Sigmoid colon (tissue), 7 donors: ENCODE data around the gene MBNL1. TPM values are rescaled to one million over a fixed set of nuclear protein-coding genes. Genes with fewer than 3 reads are reported as not detected.
A peak's percentile ranks its signal among the peaks of the same experiment; 100 is the strongest.

Source experiments
- DNase-seq: peaks from one replicate; pipeline ENCODE4 v3.0.0-alpha.2; 2019
- H3K27ac ChIP-seq, 4 donors: fragments of 200-600 bp; sonication (generic); one replicate each; pipeline ENCODE4 v1.5.1; 2016 to 2019; ENCODE audit warnings: mild to moderate bottlenecking in 1 of 4
- H3K27me3 ChIP-seq, 3 donors: fragments of 200-600 bp; sonication (generic); one replicate each; pipeline ENCODE4 v1.5.1; 2019; ENCODE audit warnings: mild to moderate bottlenecking in 1 of 3
- H3K36me3 ChIP-seq, 4 donors: fragments of 200-600 bp; sonication (generic); one replicate each; pipeline ENCODE4 v1.5.1; 2016 to 2019
- H3K4me1 ChIP-seq, 4 donors: fragments of 200-600 bp; sonication (generic); one replicate each; pipeline ENCODE4 v1.5.1; 2017 to 2019
- H3K4me3 ChIP-seq, 4 donors: fragments of 200-600 bp; sonication (generic); one replicate each; pipeline ENCODE4 v1.5.1; 2017 to 2019; ENCODE audit warnings: mild to moderate bottlenecking in 2 of 4, moderate library complexity in 1 of 4
- H3K9me3 ChIP-seq, 4 donors: fragments of 200-600 bp in 3 of 4; sonication (generic) in 3 of 4; one replicate each; pipeline versions ENCODE4 v1.5.1 to v1.6.1; 2013 to 2019
- EP300 ChIP-seq, 4 donors: sonication (generic); formaldehyde crosslinking; IDR thresholded peaks; one replicate each; pipeline ENCODE4 v1.6.1; 2017; ENCODE audit warnings: antibody characterized with exemption in 4 of 4
- POLR2A ChIP-seq, 2 donors: fragments of 450-650 bp; IDR thresholded peaks; one replicate each; pipeline ENCODE4 v1.6.1; 2016; ENCODE audit warnings: antibody characterized with exemption in 2 of 2, mild to moderate bottlenecking in 2 of 2, moderate library complexity in 2 of 2
- POLR2AphosphoS5 ChIP-seq, 4 donors: sonication (generic); formaldehyde crosslinking; IDR thresholded peaks; one replicate each; pipeline ENCODE4 v1.6.1; 2017; ENCODE audit warnings: antibody characterized with exemption in 4 of 4
- WGBS, 2 donors: extraction: QIAGEN DNeasy Blood & Tissue Kit; methylation state at CpG; one replicate each; pipeline ENCODE4 v1.1.7; 2013; 5-methylcytosine and 5-hydroxymethylcytosine counted together
- intact Hi-C: fragments of 100-400 bp; cut with DNase I; formaldehyde crosslinking; loops from one replicate; pipeline ENCODE4 v1.15.1; 2023
- polyA plus RNA-seq, 3 donors: library from polyadenylated mRNA; stranded (reverse); fragments of 200-250 nt; gene quantifications; one replicate each; pipeline ENCODE4 v1.2.3, GENCODE V29; 2013
- total RNA-seq, 4 donors: library from RNA; depleted of rRNA; stranded (reverse); fragments of >200 nt; gene quantifications; one replicate each; pipeline ENCODE4 v1.1.0, GENCODE V29; 2016
- TF ChIP-seq, protein P1 (sequence below), 4 experiments: fragments of 450-650 bp in 3 of 4; fragments of 200-600 bp in 1 of 4; IDR thresholded peaks; one replicate each; pipeline ENCODE4 v1.5.1; 2016 to 2019; ENCODE audit warnings: antibody characterized with exemption in 4 of 4, mild to moderate bottlenecking in 3 of 4, moderate library complexity in 2 of 4
- donor health status: healthy with polysubstance abuse.
- donor health status: Bipolar disorder and iron deficiency.
- donor health status: healthy.

The MBNL1 gene
- total and polyA plus RNA-seq, 7 donors, result 60.5 to 898 (median 602) TPM

DNA sequence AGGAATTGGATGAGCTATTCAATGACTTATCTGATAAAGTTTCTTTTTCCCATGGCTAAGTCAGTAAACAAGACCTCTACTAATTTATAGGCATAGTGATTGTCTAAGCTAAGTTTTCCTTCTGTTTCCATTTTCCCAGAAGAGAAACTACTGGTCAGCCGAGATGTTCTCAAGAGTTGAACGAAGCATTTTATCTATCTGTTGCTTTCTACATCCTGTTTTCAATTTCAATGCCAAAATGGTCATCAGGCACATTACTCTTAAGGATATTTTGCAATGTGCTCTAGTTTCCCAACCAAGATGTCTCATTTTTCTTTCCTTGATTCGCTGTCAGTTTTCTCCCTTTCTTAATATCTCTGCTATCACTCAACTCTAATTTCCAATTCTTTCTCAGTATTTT lies 228.7 kb downstream of the MBNL1 start:
- H3K27me3 ChIP-seq, result no peaks in the 10 kb centered on the region
- intact Hi-C loops, result no loop called here
- no peaks in the 10 kb centered on the region for H3K36me3 ChIP-seq
- WGBS, 2 donors, result 58 to 72% methylated on average over 3 of the region's 3 CpGs
- TF ChIP-seq EP300 (IDR thresholded peaks at IDR 0.05) (peak in 1 of 4 donors; percentile 32), POLR2A (IDR thresholded peaks at IDR 0.05) (no peak), POLR2AphosphoS5 (IDR thresholded peaks at IDR 0.05) (peak in 3 of 4 donors; percentile 36 to 62 (median 47))
- TF ChIP-seq, protein P1, sequence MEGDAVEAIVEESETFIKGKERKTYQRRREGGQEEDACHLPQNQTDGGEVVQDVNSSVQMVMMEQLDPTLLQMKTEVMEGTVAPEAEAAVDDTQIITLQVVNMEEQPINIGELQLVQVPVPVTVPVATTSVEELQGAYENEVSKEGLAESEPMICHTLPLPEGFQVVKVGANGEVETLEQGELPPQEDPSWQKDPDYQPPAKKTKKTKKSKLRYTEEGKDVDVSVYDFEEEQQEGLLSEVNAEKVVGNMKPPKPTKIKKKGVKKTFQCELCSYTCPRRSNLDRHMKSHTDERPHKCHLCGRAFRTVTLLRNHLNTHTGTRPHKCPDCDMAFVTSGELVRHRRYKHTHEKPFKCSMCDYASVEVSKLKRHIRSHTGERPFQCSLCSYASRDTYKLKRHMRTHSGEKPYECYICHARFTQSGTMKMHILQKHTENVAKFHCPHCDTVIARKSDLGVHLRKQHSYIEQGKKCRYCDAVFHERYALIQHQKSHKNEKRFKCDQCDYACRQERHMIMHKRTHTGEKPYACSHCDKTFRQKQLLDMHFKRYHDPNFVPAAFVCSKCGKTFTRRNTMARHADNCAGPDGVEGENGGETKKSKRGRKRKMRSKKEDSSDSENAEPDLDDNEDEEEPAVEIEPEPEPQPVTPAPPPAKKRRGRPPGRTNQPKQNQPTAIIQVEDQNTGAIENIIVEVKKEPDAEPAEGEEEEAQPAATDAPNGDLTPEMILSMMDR (IDR thresholded peaks at IDR 0.05), result no peak
- peak overlapping the region in 3 of 4 donors; percentile 50 to 56 (median 55) for H3K27ac ChIP-seq
- H3K4me3 ChIP-seq, result no peak overlapping the region
- DNase-seq, result no peak
- no peaks in the 10 kb centered on the region for H3K9me3 ChIP-seq
- no peaks in the 10 kb centered on the region for H3K4me1 ChIP-seq

DNA sequence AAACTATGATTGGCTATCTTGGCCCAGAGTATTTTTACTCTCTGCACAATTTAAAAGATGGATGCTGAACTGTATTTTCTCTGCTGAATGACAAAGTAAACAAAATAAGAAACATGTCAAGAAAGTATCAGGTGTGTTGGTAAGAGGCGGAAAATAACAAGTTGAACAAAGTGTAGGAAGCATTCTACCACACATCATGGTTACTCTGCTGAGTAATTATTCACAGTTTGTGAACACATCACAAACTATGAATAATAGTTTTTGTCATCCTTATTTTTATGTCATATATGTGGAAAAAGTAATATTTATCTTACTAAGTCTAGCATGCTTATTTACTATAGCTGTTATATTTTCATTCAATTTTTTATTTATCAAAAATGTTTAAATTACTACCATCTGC lies 229.2 kb downstream of the MBNL1 start:
- H3K4me1 ChIP-seq, result no peaks in the 10 kb centered on the region
- intact Hi-C loops, result no loop called here
- H3K27ac ChIP-seq, result peak overlapping the region in 3 of 4 donors; percentile 2 to 55 (median 50)
- TF ChIP-seq EP300 (IDR thresholded peaks at IDR 0.05), result no peak
- TF ChIP-seq, protein P1 (IDR thresholded peaks at IDR 0.05), result no peak
- 97% methylated on average over 1 of the region's 1 CpG for WGBS, 2 donors
- DNase-seq, result no peak
- H3K9me3 ChIP-seq, result no peaks in the 10 kb centered on the region
- no peak overlapping the region for H3K4me3 ChIP-seq
- no peaks in the 10 kb centered on the region for H3K36me3 ChIP-seq
- H3K27me3 ChIP-seq, result no peaks in the 10 kb centered on the region

DNA sequence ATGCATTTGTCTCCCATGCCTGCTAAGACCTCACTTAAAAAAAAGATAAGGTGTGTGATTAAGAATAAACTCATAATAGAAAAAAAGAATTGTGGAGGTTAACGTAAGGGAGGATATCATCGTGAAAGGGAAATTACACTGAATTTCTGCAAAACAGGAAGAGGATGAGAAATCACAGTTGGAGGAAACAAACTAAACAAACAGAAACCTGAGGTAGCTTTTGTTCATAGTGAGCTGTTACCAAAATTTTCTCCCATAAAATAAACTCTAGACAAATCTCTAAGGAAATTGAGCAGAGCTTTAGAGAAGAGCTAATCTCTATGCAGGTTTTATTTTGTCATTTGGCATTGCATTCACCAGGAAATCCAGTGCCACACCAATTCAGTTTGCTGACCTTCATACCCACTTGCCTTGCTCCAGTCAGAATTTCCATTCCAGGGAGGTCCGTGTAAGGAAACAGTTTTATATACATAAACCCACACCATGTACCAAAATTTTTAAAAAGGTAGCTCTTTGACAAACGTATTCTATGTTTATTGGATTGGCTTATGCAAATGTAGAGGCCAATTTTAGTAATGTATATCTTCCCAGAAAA lies 231.2 kb downstream of the MBNL1 start:
- Histone ChIP-seq H3K9me3 (no peaks in the 10 kb centered on the region), H3K27me3 (no peaks in the 10 kb centered on the region), H3K36me3 (no peaks in the 10 kb centered on the region), H3K27ac (no peak overlapping the region), H3K4me1 (no peaks in the 10 kb centered on the region), H3K4me3 (no peak overlapping the region)
- no peak for DNase-seq
- TF ChIP-seq POLR2AphosphoS5 (IDR thresholded peaks at IDR 0.05) (no peak), EP300 (IDR thresholded peaks at IDR 0.05) (no peak), POLR2A (IDR thresholded peaks at IDR 0.05) (no peak)
- TF ChIP-seq, protein P1 (IDR thresholded peaks at IDR 0.05), result no peak
- intact Hi-C loops, result loop anchor here (10.0 kb wide), 1 partner anchor 75 kb away; no protein-coding TSS in a partner anchor
- WGBS, 2 donors, result 11 to 40% methylated on average over 4 of the region's 4 CpGs

DNA sequence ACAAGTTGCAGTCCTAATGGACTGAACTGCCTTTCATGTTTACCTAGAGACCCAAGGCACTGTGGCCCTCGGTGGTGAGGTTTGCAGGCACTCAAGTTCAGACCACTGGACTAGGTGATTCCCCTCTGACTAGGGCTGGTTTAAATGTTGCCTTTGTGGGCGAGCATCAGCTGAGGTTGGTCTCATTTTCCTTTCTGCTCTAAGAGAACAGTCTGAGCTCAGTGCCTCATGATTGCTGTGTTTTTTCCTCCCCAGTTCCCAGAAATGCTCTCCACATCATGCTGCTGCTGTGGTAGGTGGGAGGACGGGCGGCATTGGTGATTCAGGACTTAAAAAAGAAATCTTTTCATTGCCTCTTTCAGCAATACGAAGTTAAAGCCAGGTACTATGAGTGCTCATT lies 237.2 kb downstream of the MBNL1 start:
- DNase-seq, result no peak
- Histone ChIP-seq H3K4me1 (no peaks in the 10 kb centered on the region), H3K36me3 (no peaks in the 10 kb centered on the region), H3K4me3 (no peak overlapping the region), H3K27me3 (no peaks in the 10 kb centered on the region), H3K27ac (no peak overlapping the region), H3K9me3 (no peaks in the 10 kb centered on the region)
- TF ChIP-seq, protein P1 (IDR thresholded peaks at IDR 0.05), result no peak
- TF ChIP-seq POLR2A (IDR thresholded peaks at IDR 0.05) (no peak), POLR2AphosphoS5 (IDR thresholded peaks at IDR 0.05) (no peak), EP300 (IDR thresholded peaks at IDR 0.05) (no peak)
- intact Hi-C loops, result loop anchor here (10.0 kb wide), 1 partner anchor 69 kb away; no protein-coding TSS in a partner anchor
- 66 to 87% methylated on average over 5 of the region's 5 CpGs for WGBS, 2 donors

DNA sequence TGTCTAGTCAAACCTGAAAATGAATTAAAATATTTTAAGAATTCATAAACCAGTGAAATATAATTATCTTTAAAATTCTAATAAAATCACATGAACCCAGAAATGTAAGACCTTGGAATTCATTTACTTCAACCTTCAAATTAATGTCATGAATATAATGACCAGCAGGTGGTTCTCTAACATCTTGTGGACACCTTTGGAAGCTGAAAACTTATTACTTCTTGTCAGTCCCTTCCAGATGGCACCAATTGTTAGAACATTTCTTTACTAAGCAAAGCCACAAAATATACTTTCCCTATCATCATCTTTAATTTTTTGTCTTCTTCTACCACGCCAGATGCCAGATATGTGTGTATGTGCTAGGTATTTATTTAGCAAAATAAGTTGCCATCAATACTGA lies 240.0 kb downstream of the MBNL1 start:
- no peak overlapping the region for H3K27ac ChIP-seq
- WGBS, 2 donors, result 65 to 79% methylated on average over 1 of the region's 1 CpG
- intact Hi-C loops, result loop anchor here (10.0 kb wide), 1 partner anchor 66 kb away; no protein-coding TSS in a partner anchor

More for the DNA sequence above, 240.0 kb downstream of the MBNL1 start:
- Histone ChIP-seq H3K4me1 (no peaks in the 10 kb centered on the region), H3K36me3 (no peaks in the 10 kb centered on the region), H3K4me3 (no peak overlapping the region), H3K27me3 (no peaks in the 10 kb centered on the region), H3K9me3 (no peaks in the 10 kb centered on the region)
- no peak for DNase-seq
- TF ChIP-seq, protein P1 (IDR thresholded peaks at IDR 0.05), result peak in 1 of 4 experiments; percentile 6
- no peak for TF ChIP-seq EP300 (IDR thresholded peaks at IDR 0.05)
